Right lobe of liver (tissue), 6 donors: ENCODE measurements around the gene FAM43A. TPM values are rescaled to one million over a fixed set of nuclear protein-coding genes. Genes with fewer than 3 reads are reported as not detected.

Experiments
- ATAC-seq, 4 donors: fragments of 200-7000 bp; cut with Tn5 transposase; one replicate each; pipeline ENCODE4 v1.9.1; 2020; ENCODE audit warnings: mild to moderate bottlenecking in 4 of 4, moderate library complexity in 4 of 4
- DNase-seq, 3 donors: peaks; one replicate each; pipeline ENCODE4 v3.0.0-alpha.2; 2020
- H3K27ac ChIP-seq, 3 donors: fragments of 200-600 bp; one replicate each; pipeline ENCODE4 v1.8.0; 2022
- H3K27me3 ChIP-seq, 2 donors: fragments of 200-600 bp; one replicate each; pipeline ENCODE4 v1.8.0; 2022
- H3K36me3 ChIP-seq, 4 donors: fragments of 200-600 bp; sonication (generic) in 1 of 4; one replicate each; pipeline versions ENCODE4 v1.5.1 to v1.8.0; 2017 to 2022; ENCODE audit warnings: control low read depth in 1 of 4
- H3K4me1 ChIP-seq, 4 donors: fragments of 200-600 bp; sonication (generic) in 1 of 4; one replicate each; pipeline versions ENCODE4 v1.5.1 to v1.8.0; 2017 to 2022; ENCODE audit warnings: control low read depth in 1 of 4
- H3K4me3 ChIP-seq, 3 donors: fragments of 200-600 bp; one replicate each; pipeline ENCODE4 v1.8.0; 2022
- H3K9me3 ChIP-seq, 4 donors: fragments of 200-600 bp; sonication (generic) in 1 of 4; one replicate each; pipeline versions ENCODE4 v1.5.1 to v1.8.0; 2017 to 2022; ENCODE audit warnings: control low read depth in 1 of 4
- POLR2A ChIP-seq: fragments of 450-650 bp; IDR thresholded peaks from one replicate; pipeline ENCODE4 v1.6.1; 2017; ENCODE audit warnings: antibody characterized with exemption, mild to moderate bottlenecking
- WGBS: methylation state at CpG from one replicate; pipeline ENCODE4 v1.1.6; 2018; ENCODE audit warnings: low coverage, low lambda C conversion rate; ENCODE audit not compliant: insufficient coverage; ENCODE audit errors: missing lambda C conversion rate; 5-methylcytosine and 5-hydroxymethylcytosine counted together
- intact Hi-C, 2 donors: fragments of 100-400 bp; cut with DNase I; formaldehyde crosslinking; loops; one replicate each; pipeline versions ENCODE4 v1.11.2 to v1.14.1; 2022
- total RNA-seq, 6 experiments: library from RNA; depleted of rRNA in 2 of 6; stranded (reverse); fragments of >200 nt in 2 of 6; fragmentation: NEBNext Ultra II Directional in 3 of 6; extraction: Animal tissue kit (Norgen Biotek cat#: 25700) in 3 of 6; gene quantifications; one replicate each; pipeline versions ENCODE4 v1.1.0 to v1.2.4, GENCODE V29; 2016 to 2023
- TF ChIP-seq, protein P1 (sequence below), 4 donors: fragments of 200-600 bp in 3 of 4; fragments of 450-650 bp in 1 of 4; IDR thresholded peaks; one replicate each; pipeline versions ENCODE4 v1.5.1 to v1.8.0; 2016 to 2022; ENCODE audit warnings: antibody characterized with exemption in 4 of 4, mild to moderate bottlenecking in 2 of 4
- donor health status: DM: no; HTN: yes; CAD: no.
- donor health status: DM: no; HTN: no; CAD: no.
- donor health status: DM: no; HTN: no; CAD: no.
- donor health status: DM: no; HTN: yes; CAD: no.
- donor health status: DM: no; HTN: yes; CAD: no.

Gene FAM43A
- total RNA-seq, 6 experiments from 2014 or later = 1.0 to 8.4 (median 5.3) TPM

DNA sequence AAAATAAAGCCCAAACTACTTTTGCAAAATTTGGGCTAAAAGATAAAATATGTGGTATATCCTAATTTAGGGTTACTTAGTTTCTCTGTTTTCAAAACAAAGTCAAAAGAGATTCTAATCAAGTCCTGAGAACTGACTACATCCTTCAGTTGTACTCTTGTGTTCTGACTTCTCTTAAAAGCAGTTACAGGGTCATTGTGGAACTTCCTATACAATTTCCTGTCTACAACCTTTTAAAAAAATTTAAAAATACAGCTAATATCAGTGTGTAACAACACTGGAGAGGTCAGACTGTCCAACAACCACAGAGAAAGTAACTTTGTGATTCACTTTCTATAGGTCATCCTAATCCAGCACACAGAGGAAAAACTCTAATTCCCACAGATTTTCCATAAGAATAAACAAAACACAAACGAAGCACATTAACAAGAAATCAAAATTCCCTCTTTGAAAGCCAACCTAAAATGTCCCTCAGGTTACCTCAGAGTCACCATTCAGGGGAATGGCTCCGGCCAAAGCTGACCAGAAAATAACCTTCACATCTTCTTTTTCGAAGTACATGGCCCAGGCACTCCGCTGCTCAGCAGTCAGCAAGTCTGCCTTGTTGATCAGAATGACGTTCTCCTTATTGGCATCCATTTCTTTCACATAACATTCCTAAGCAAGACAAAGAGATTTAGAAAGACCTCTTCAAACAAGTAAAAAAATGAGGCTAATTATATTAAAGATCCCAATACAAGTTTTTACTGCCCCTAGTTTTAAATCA, 27.0 kb upstream of the FAM43A start:
- H3K36me3 ChIP-seq = peaks cover 0 to 49% (median 27%) of the 10 kb centered on the region in 4 donors

GRCh38 chr3:194659778-194660177, 25.9 kb upstream of the FAM43A start:
- Histone ChIP-seq H3K36me3 (peaks cover 0 to 50% (median 23%) of the 10 kb centered on the region in 4 donors), H3K4me3 (no peak overlapping the region), H3K9me3 (no peaks in the 10 kb centered on the region), H3K4me1 (no peaks in the 10 kb centered on the region), H3K27me3 (no peaks in the 10 kb centered on the region), H3K27ac (no peak overlapping the region)
- 77% methylated on average over 6 of the region's 7 CpGs for WGBS
- ATAC-seq (no peak), DNase-seq (no peak)
- intact Hi-C loops = no loop called here
- TF ChIP-seq, protein P1, sequence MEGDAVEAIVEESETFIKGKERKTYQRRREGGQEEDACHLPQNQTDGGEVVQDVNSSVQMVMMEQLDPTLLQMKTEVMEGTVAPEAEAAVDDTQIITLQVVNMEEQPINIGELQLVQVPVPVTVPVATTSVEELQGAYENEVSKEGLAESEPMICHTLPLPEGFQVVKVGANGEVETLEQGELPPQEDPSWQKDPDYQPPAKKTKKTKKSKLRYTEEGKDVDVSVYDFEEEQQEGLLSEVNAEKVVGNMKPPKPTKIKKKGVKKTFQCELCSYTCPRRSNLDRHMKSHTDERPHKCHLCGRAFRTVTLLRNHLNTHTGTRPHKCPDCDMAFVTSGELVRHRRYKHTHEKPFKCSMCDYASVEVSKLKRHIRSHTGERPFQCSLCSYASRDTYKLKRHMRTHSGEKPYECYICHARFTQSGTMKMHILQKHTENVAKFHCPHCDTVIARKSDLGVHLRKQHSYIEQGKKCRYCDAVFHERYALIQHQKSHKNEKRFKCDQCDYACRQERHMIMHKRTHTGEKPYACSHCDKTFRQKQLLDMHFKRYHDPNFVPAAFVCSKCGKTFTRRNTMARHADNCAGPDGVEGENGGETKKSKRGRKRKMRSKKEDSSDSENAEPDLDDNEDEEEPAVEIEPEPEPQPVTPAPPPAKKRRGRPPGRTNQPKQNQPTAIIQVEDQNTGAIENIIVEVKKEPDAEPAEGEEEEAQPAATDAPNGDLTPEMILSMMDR (IDR thresholded peaks at IDR 0.05) = no peak
- TF ChIP-seq POLR2A = no peak

More for the DNA sequence above, 27.0 kb upstream of the FAM43A start:
- no peaks in the 10 kb centered on the region for H3K4me1 ChIP-seq
- 67% methylated on average over 5 of the region's 5 CpGs for WGBS
- TF ChIP-seq, protein P1 (IDR thresholded peaks at IDR 0.05) = no peak
- TF ChIP-seq POLR2A = no peak
- H3K27ac ChIP-seq = peak overlapping the region in 2 of 3 donors; percentile 13 to 23
- H3K4me3 ChIP-seq = no peak overlapping the region
- ATAC-seq (peak; percentile 38 to 72 (median 53)), DNase-seq (no peak)
- H3K9me3 ChIP-seq = no peaks in the 10 kb centered on the region
- no peaks in the 10 kb centered on the region for H3K27me3 ChIP-seq
- intact Hi-C loops = no loop called here

DNA sequence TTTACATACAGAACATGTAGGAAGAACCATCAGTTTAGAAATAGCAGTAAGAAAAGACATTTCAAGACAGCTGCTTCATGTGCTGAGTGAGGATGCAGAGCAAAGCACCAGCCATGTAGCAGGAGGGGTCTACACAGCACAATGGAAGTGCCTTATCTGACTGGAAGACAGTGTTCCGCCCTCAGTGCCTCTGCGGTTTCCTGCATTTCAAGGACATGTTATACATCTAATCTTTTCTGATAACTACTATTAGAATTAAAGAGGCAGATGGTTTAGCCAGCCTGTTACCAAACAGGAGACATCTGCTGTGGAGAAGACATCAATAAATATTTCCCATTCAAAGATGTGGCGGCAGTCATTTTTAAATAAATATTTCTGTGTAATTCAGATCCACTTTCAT, 24.3 kb upstream of the FAM43A start:
- Histone ChIP-seq H3K9me3 (no peaks in the 10 kb centered on the region), H3K4me3 (no peak overlapping the region), H3K27me3 (no peaks in the 10 kb centered on the region), H3K4me1 (no peaks in the 10 kb centered on the region), H3K36me3 (peaks cover 0 to 60% (median 33%) of the 10 kb centered on the region in 4 donors), H3K27ac (peak overlapping the region in 2 of 3 donors; percentile 0 to 7)
- peak; percentile 65 to 84 (median 76) for ATAC-seq
- 52% methylated on average over 3 of the region's 3 CpGs for WGBS
- TF ChIP-seq POLR2A = no peak
- TF ChIP-seq, protein P1 (IDR thresholded peaks at IDR 0.05) = no peak
- no peak for DNase-seq
- intact Hi-C loops = no loop called here

DNA sequence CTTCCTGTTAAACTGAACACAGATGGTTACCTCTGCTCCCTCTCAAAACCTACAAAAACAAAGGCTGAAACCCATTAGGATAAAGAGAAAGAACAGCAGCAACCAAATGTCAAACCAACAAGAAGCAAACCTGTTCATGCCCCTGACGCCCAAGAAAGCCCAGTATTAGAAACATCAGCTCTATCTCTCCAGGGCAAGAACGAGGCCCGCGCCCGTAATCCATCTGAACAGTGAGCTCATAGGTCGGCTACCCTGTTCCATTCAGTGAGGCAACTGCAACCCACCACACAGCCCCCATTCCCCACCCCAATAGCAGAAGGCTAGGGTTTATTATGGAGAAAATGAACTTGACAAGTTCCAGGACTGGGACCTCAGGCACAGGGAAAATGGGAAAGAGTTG, 23.7 kb upstream of the FAM43A start:
- H3K27me3 ChIP-seq = no peaks in the 10 kb centered on the region
- no peak overlapping the region for H3K4me3 ChIP-seq
- WGBS = 62% methylated on average over 6 of the region's 6 CpGs
- intact Hi-C loops = no loop called here
- no peak for ATAC-seq
- H3K36me3 ChIP-seq = peaks cover 0 to 62% (median 35%) of the 10 kb centered on the region in 4 donors
- H3K27ac ChIP-seq = peak overlapping the region in 2 of 3 donors; percentile 0 to 7
- H3K9me3 ChIP-seq = no peaks in the 10 kb centered on the region
- DNase-seq = no peak
- no peaks in the 10 kb centered on the region for H3K4me1 ChIP-seq
- TF ChIP-seq, protein P1 (IDR thresholded peaks at IDR 0.05) = no peak
- TF ChIP-seq POLR2A = no peak
